OCI-LY1 (cell line): ENCODE results near the gene MPO.

Experiments used
- H2AFZ ChIP-seq: fragments of 200-600 bp; sonication (generic), shearing (Covaris generic); 2 replicates; pipeline ENCODE4 v1.6.0; 2014; ENCODE audit warnings: antibody characterized with exemption, mild to moderate bottlenecking, low read length
- H3F3A ChIP-seq: fragments of 200-600 bp; sonication (generic), shearing (Covaris generic); 2 replicates; pipeline ENCODE4 v1.6.0; 2014; ENCODE audit warnings: mild to moderate bottlenecking, antibody characterized with exemption, low read length, moderate library complexity; ENCODE audit not compliant: insufficient read depth
- H3K27ac ChIP-seq: fragments of 200-600 bp; sonication (generic); 2 replicates; pipeline ENCODE4 v1.5.1; 2014; ENCODE audit warnings: low read length, mixed run types, mild to moderate bottlenecking, low read depth; ENCODE audit not compliant: poor library complexity, severe bottlenecking
- H3K27me3 ChIP-seq: fragments of 200-600 bp; sonication (generic); 2 replicates; pipeline ENCODE4 v1.6.0; 2014; ENCODE audit warnings: antibody characterized with exemption, mild to moderate bottlenecking, low read length, moderate library complexity; ENCODE audit not compliant: insufficient read depth
- H3K36me3 ChIP-seq: fragments of 200-600 bp; sonication (generic); 2 replicates; pipeline ENCODE4 v1.6.1; 2014; ENCODE audit warnings: mild to moderate bottlenecking, antibody characterized with exemption, low read length, moderate library complexity, mixed read lengths; ENCODE audit not compliant: insufficient read depth
- H3K4me1 ChIP-seq: fragments of 200-600 bp; sonication (generic); 2 replicates; pipeline ENCODE4 v1.5.1; 2014; ENCODE audit warnings: mild to moderate bottlenecking, low read length, moderate library complexity; ENCODE audit not compliant: insufficient read depth, severe bottlenecking
- H3K4me2 ChIP-seq: fragments of 200-600 bp; sonication (generic), shearing (Covaris generic); 2 replicates; pipeline ENCODE4 v1.6.1; 2014; ENCODE audit warnings: low read length
- H3K4me3 ChIP-seq: fragments of 200-600 bp; sonication (generic); 2 replicates; pipeline ENCODE4 v1.5.1; 2014; ENCODE audit warnings: low read length, low read depth, mild to moderate bottlenecking, mixed read lengths; ENCODE audit not compliant: poor library complexity, severe bottlenecking
- H3K79me2 ChIP-seq: fragments of 200-600 bp; shearing (Covaris generic); 2 replicates; pipeline ENCODE4 v1.6.1; 2016; ENCODE audit warnings: mixed run types, low read length, mixed read lengths; ENCODE audit not compliant: insufficient read depth
- H3K9ac ChIP-seq: fragments of 200-600 bp; sonication (generic), shearing (Covaris generic); 2 replicates; pipeline ENCODE4 v1.6.1; 2014; ENCODE audit warnings: mild to moderate bottlenecking, low read length, mixed read lengths
- H3K9me2 ChIP-seq: fragments of 200-600 bp; sonication (generic), shearing (Covaris generic); 2 replicates; pipeline ENCODE4 v1.6.1; 2014; ENCODE audit warnings: low read depth, mild to moderate bottlenecking, low read length, mixed read lengths
- H3K9me3 ChIP-seq: fragments of 200-600 bp; shearing (Covaris generic); 2 replicates; pipeline ENCODE4 v1.6.1; 2014; ENCODE audit warnings: low read length, mixed read lengths
- H4K20me1 ChIP-seq: fragments of 200-600 bp; sonication (generic), shearing (Covaris generic); 2 replicates; pipeline ENCODE4 v1.6.0; 2016; ENCODE audit warnings: mild to moderate bottlenecking, low read length; ENCODE audit not compliant: insufficient read depth
- CTCF ChIP-seq: fragments of 200-600 bp; sonication (generic), shearing (Covaris generic); IDR thresholded peaks from 2 replicates; pipeline ENCODE4 v1.5.1; 2017; ENCODE audit warnings: mild to moderate bottlenecking, antibody characterized with exemption, low read length, moderate library complexity, mixed read lengths
- EZH2 ChIP-seq: fragments of 200-600 bp; sonication (generic), shearing (Covaris generic); IDR thresholded peaks from 2 replicates; pipeline ENCODE4 v1.8.0; 2017; ENCODE audit warnings: borderline replicate concordance, mixed run types, mild to moderate bottlenecking, antibody characterized with exemption, low read length, moderate library complexity, mixed read lengths

MPO gene

GRCh38 chr17:58229881-58230280 is 50.9 kb downstream of the MPO start:
- Histone ChIP-seq H3K79me2 (no peaks in the 10 kb centered on the region), H3K4me2 (no peak overlapping the region), H3F3A (no peaks in the 10 kb centered on the region), H3K9me3 (no peaks in the 10 kb centered on the region), H3K36me3 (no peaks in the 10 kb centered on the region), H3K27me3 (0 out of 2 replicates have a peak, but pooled peaks cover 6% of the 10 kb centered on the region), H4K20me1 (no peaks in the 10 kb centered on the region), H3K9ac (no peak overlapping the region), H3K27ac (no peak overlapping the region), H3K4me3 (no peak overlapping the region), H3K4me1 (peaks cover 9% of the 10 kb centered on the region), H2AFZ (no peak overlapping the region), H3K9me2 (no peaks in the 10 kb centered on the region)
- TF ChIP-seq EZH2 (no peak), CTCF (no peak)

- Histone ChIP-seq H3K9ac (no peak overlapping the region), H3K4me2 (no peak overlapping the region), H3F3A (no peaks in the 10 kb centered on the region), H3K27ac (no peak overlapping the region), H3K9me3 (no peaks in the 10 kb centered on the region), H2AFZ (no peak overlapping the region), H3K36me3 (no peaks in the 10 kb centered on the region), H4K20me1 (no peaks in the 10 kb centered on the region), H3K27me3 (0 out of 2 replicates have a peak, but pooled peaks cover 6% of the 10 kb centered on the region), H3K9me2 (no peaks in the 10 kb centered on the region), H3K4me3 (no peak overlapping the region), H3K4me1 (peaks cover 9% of the 10 kb centered on the region), H3K79me2 (no peaks in the 10 kb centered on the region)
- TF ChIP-seq EZH2 (no peak), CTCF (no peak)
Measured at GRCh38 chr17:58229384-58229783, 51.4 kb downstream of the MPO start.

GRCh38 chr17:58228679-58229078 is 52.1 kb downstream of the MPO start:
- H3K36me3 ChIP-seq, result no peaks in the 10 kb centered on the region; the same call in 1 of the 2 replicates

More at GRCh38 chr17:58228679-58229078, 52.1 kb downstream of the MPO start:
- Histone ChIP-seq H3K9ac (no peak overlapping the region), H3K4me1 (peaks cover 9% of the 10 kb centered on the region), H3K27ac (no peak overlapping the region), H3K9me2 (no peaks in the 10 kb centered on the region), H4K20me1 (no peaks in the 10 kb centered on the region), H3K4me2 (no peak overlapping the region), H3K27me3 (0 out of 2 replicates have a peak, but pooled peaks cover 6% of the 10 kb centered on the region), H2AFZ (no peak overlapping the region), H3F3A (no peaks in the 10 kb centered on the region), H3K9me3 (no peaks in the 10 kb centered on the region), H3K79me2 (no peaks in the 10 kb centered on the region), H3K4me3 (no peak overlapping the region)
- no peak for TF ChIP-seq EZH2
- TF ChIP-seq CTCF, result no peak
